Activated naive CD8-positive, alpha-beta T cell treated with anti-CD3 and anti-CD28 coated beads, Interleukin-2, amount 50 U/mL, for 24 hours (primary cell): ENCODE results near the gene PAX7.

ENCODE experiments used
- ATAC-seq: fragments of 150-1000 bp; cut with Tn5 transposase; one replicate; pipeline ENCODE4 v1.10.0; 2021
- DNase-seq: peaks from one replicate; pipeline ENCODE4 v3.0.0; 2021
- H3K27ac Mint-ChIP-seq: one replicate; pipeline ENCODE4 v1.8.0; 2021; ENCODE audit warnings: mild to moderate bottlenecking, mixed read lengths
- H3K27me3 Mint-ChIP-seq: one replicate; pipeline ENCODE4 v1.8.0; 2021; ENCODE audit warnings: mixed read lengths
- H3K36me3 Mint-ChIP-seq: one replicate; pipeline ENCODE4 v1.8.0; 2021; ENCODE audit warnings: low read depth, mixed read lengths
- H3K4me1 Mint-ChIP-seq: one replicate; pipeline ENCODE4 v1.8.0; 2021; ENCODE audit warnings: mixed read lengths
- H3K4me3 Mint-ChIP-seq: one replicate; pipeline ENCODE4 v1.8.0; 2021; ENCODE audit warnings: mild to moderate bottlenecking, moderate library complexity, mixed read lengths
- H3K9me3 Mint-ChIP-seq: one replicate; pipeline ENCODE4 v1.8.0; 2021; ENCODE audit warnings: mixed read lengths

PAX7 gene

DNA sequence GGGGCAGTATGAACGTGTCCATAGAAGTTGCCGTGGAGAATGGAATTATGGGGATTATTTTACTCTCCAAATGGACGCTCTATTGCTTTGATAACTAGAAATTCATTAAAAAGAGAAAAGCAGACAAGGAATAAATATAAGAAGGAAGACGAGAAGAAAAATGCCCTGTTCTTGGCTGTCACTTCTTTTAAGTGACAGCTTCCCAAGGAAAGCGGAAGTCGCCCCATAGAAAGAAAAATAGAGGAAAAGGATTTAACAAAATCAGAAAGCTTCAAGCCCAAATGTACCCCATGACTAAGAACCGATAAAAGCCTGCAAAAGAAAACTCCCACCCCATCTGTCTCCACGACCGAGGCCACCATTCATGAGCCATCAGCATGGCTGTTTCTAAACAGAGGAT, 143.1 kb downstream of the PAX7 start:
- Mint-ChIP-seq H3K9me3 (no peaks in the 10 kb centered on the region), H3K4me3 (no peak overlapping the region), H3K27me3 (peaks cover 40% of the 10 kb centered on the region), H3K36me3 (no peaks in the 10 kb centered on the region), H3K27ac (no peak overlapping the region), H3K4me1 (no peaks in the 10 kb centered on the region)
- ATAC-seq (no peak), DNase-seq (no peak)

DNA sequence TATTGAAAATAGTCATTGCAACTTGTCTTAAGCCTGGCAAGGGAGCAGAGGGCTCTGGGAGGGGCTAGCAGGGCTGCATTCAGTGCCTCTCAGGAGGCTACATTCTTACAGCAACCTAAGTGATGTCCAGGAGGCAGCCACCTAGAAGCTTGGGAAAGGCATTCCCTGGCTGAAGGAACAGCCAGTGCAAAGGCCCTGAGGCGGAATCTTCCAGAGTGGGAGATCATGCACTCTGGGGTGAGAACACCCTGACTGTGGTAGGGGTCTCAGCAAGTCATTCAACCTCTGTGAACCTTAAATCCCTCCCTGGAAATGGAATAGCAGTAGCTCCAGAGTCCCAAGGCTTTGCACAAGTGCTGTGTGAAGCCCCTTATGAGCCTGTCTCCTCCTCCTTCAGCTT, 144.7 kb downstream of the PAX7 start:
- Mint-ChIP-seq H3K27me3 (peaks cover 36% of the 10 kb centered on the region), H3K9me3 (no peaks in the 10 kb centered on the region), H3K4me3 (no peak overlapping the region), H3K36me3 (no peaks in the 10 kb centered on the region), H3K27ac (no peak overlapping the region), H3K4me1 (no peaks in the 10 kb centered on the region)
- DNase-seq (no peak), ATAC-seq (no peak)

DNA sequence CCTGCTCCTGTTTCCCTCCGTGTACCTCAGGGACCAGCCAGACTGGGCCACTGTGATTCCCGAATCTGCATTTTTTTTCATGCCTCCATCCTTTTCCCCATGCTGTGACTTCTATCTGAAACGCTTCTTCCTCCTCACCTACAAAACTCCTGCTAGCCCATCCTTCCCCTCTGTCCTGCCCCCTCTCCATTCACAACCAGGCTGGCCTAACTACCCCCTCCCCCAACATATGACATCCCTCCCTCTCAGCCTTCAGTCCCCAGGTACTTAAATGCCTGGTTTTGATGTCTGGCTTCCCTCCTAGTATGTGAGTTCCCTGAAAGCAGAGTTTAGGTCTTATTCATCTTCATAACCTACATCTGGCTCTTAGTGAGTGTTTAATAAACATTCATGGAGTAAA, 146.1 kb downstream of the PAX7 start:
- no peak overlapping the region for H3K4me3 Mint-ChIP-seq
- no peak overlapping the region for H3K27ac Mint-ChIP-seq
- no peaks in the 10 kb centered on the region for H3K4me1 Mint-ChIP-seq
- peaks cover 40% of the 10 kb centered on the region for H3K27me3 Mint-ChIP-seq
- H3K9me3 Mint-ChIP-seq, result no peaks in the 10 kb centered on the region
- no peaks in the 10 kb centered on the region for H3K36me3 Mint-ChIP-seq
- DNase-seq, result no peak
- no peak for ATAC-seq

DNA sequence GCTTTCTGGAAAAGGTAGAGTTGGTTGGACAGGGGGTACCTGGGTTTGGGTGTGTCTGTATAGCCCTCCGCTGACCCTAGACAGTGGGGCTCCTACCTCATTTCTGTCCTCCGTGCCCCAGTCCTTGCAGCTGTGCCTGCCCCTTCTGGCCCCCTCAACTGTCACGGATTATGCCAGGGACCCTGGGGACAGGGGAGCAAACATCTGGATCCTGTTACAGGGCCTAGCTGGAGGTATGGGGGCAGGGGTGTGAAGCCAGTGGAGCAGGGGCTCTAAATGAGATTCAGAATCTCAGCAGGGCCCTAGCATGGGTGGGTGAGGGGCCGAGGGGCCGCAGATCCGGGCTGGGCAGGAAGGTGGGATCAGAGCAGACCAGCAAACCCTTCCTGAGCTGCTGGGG, 147.8 kb downstream of the PAX7 start:
- Mint-ChIP-seq H3K4me3 (no peak overlapping the region), H3K27me3 (peaks cover 38% of the 10 kb centered on the region), H3K9me3 (no peaks in the 10 kb centered on the region), H3K27ac (no peak overlapping the region), H3K36me3 (no peaks in the 10 kb centered on the region), H3K4me1 (no peaks in the 10 kb centered on the region)
- no peak for ATAC-seq
- no peak for DNase-seq

DNA sequence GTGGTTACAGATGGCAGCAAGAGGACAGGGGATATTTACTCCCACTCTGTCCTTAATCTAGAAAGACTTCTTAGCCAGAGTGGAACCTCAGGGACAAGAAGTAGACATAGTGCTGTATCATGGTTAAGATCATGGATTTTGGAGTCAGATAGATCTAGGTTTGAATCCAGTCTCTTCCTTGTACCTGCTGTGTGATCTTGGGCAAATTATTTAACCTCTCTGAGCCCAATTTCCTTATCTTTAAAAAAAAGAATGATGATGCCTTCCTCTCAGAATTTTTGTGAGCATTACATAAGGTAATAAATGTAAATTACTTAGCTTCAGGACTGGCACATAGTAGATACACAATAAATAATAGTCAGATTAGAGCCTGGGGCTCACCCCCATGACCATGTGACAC, 150.4 kb downstream of the PAX7 start:
- Mint-ChIP-seq H3K9me3 (no peaks in the 10 kb centered on the region), H3K4me1 (no peaks in the 10 kb centered on the region), H3K4me3 (no peak overlapping the region), H3K27ac (no peak overlapping the region), H3K36me3 (no peaks in the 10 kb centered on the region), H3K27me3 (peaks cover 32% of the 10 kb centered on the region)
- ATAC-seq (no peak), DNase-seq (no peak)

DNA sequence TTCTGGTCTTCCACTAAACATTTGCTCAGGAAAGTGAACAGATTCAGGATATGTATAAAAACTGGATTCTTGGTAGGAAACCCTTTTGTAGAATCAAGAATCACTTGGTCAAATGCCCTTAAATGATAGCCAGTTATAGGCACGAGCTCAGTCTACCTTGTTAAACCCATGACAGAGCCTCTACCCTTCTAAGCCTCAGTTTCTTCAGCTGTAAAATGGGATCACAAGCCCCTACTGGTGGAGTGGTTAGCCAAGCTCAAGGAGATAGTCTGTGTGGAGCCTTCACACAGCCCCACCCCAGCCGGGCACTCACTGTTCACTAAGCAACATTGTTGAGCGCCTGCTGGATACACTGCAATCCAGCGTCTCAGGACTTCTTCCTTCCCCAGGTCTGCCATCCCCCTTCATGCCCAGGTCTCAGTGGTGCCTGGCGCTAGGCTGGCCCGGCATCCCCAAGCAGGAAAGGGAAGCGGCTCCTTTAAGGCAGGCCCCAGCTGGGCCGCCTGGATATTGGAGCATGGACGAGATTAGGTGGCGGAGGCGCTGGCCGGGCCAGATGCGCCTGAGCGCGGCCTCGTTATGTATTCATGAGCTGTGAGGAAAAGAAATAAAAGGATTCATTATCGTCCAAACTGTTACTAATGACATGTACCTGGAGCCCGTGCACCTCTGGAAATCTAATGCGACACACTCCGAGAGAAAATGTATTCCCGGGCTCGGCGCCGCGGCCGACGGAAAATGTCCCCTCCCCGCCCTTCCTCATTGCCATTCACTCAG, 153.2 kb downstream of the PAX7 start:
- ATAC-seq (no peak), DNase-seq (no peak)
- Mint-ChIP-seq H3K9me3 (no peaks in the 10 kb centered on the region), H3K4me3 (no peak overlapping the region), H3K36me3 (no peaks in the 10 kb centered on the region), H3K27me3 (peaks cover 33% of the 10 kb centered on the region), H3K27ac (no peak overlapping the region), H3K4me1 (no peaks in the 10 kb centered on the region)

DNA sequence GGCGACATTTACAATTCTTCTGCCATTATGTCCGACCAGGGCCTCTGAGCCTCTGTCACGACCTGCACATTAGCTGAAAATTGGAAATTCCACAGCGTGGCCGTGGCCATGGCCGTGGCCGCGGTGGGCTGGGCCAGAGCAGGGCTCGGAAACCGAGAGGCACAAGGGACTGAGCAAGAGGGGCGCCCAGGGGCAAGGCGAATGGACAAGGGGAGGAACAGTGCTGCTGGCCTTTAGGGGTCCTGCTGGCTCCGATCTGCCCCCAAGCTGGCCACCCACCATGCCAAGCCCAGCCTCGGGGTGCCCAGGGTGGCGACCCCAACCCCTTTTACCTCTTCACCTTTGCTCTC, 153.8 kb downstream of the PAX7 start:
- Mint-ChIP-seq H3K27me3 (peaks cover 31% of the 10 kb centered on the region), H3K4me1 (no peaks in the 10 kb centered on the region), H3K36me3 (no peaks in the 10 kb centered on the region), H3K4me3 (no peak overlapping the region), H3K9me3 (no peaks in the 10 kb centered on the region), H3K27ac (no peak overlapping the region)
- DNase-seq (no peak), ATAC-seq (no peak)

DNA sequence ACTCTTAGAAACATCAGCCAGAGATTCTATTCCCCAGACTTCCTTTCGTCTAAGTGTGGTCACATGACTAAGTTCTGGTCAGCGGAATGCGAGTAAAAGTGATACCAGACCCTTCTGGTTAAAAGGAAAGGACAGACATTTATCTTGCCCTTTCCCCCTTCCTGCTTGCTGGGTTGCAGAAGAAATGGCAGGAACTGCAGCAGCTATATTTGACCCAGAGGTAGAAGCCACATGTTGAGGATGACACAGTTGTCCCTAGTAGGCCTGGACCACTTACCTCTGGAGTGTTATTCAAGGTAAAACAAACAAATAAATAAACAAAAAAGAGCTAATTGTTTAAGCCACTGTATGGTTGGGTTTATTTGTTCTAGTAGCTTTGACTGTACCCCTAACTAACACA, 155.5 kb downstream of the PAX7 start:
- no peak for DNase-seq
- H3K36me3 Mint-ChIP-seq, result no peaks in the 10 kb centered on the region
- no peaks in the 10 kb centered on the region for H3K4me1 Mint-ChIP-seq
- no peak overlapping the region for H3K4me3 Mint-ChIP-seq
- peaks cover 32% of the 10 kb centered on the region for H3K27me3 Mint-ChIP-seq
- H3K27ac Mint-ChIP-seq, result no peak overlapping the region
- ATAC-seq, result no peak
- no peaks in the 10 kb centered on the region for H3K9me3 Mint-ChIP-seq

DNA sequence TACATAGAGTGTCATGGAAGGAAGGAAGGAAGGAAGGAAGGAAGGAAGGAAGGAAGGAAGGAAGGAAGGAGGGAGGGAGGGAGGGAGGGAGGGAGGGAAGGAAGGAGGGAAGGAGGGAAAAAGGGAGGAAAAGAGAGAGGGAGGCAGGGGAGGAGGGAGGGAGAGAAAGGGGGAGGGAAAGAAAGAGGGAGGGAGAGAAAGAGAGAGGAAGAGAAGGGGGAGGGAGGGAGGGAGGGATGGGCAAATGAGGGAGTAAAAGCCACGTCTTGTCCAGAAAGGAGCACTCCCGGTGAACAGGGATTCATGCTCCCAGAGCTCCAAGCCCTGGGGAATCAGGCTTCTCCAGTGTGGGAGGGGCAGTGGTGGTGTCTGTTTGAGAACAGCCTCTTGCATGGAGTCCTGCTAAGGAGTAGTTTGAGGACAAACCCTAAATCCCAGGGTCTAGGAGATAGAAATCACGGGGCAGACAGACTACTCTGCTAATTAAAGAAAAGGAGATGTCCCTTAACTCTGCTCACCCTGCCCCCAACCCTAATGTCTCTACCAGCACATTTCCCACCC, 157.3 kb downstream of the PAX7 start:
- Mint-ChIP-seq H3K4me3 (no peak overlapping the region), H3K27ac (no peak overlapping the region), H3K27me3 (peaks cover 32% of the 10 kb centered on the region), H3K4me1 (no peaks in the 10 kb centered on the region), H3K9me3 (peaks cover 4% of the 10 kb centered on the region), H3K36me3 (no peaks in the 10 kb centered on the region)
- ATAC-seq, result no peak
- no peak for DNase-seq

DNA sequence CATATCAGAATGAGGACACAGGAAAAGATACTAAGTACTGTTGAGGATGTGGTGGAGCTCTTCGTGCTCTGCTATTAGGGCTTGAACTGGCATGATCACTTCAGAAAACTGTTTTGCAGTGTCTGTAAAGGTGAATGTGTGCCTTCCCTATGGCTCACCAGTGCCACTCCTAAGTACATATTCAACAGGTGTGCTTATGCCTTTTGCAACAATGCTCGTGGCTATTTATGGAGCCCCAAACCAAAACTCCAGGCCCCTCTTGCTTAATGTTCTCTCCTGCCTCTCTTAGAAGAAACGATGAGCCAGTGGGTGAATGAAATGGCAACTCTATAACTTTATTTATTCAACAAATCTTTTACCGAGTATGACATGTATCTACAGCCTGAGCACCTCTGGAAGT, 158.6 kb downstream of the PAX7 start:
- peaks cover 32% of the 10 kb centered on the region for H3K27me3 Mint-ChIP-seq
- H3K4me1 Mint-ChIP-seq, result no peaks in the 10 kb centered on the region
- no peak overlapping the region for H3K27ac Mint-ChIP-seq
- DNase-seq (no peak), ATAC-seq (no peak)
- peaks cover 4% of the 10 kb centered on the region for H3K9me3 Mint-ChIP-seq
- H3K36me3 Mint-ChIP-seq, result no peaks in the 10 kb centered on the region
- H3K4me3 Mint-ChIP-seq, result no peak overlapping the region

DNA sequence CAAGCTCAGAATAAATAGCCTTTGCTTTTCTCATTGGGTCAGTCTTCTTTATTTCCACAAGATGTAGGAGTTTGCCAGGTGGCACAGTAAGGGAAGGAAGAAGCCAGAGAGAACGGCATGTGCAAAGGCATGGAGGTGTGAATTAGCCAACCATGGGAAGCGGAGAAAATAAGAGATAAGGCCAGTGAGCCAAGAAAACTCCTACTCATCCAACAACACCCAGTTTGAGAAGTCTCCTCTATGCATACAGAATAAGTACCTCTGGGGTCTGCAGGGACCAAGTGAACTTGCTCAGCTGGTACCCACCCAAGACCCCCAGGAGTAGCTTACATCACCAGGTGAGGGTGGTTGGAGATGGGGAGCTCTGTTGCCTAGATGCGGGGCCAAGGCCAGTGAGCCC, 162.1 kb downstream of the PAX7 start:
- DNase-seq, result no peak
- Mint-ChIP-seq H3K27me3 (peaks cover 20% of the 10 kb centered on the region), H3K9me3 (peaks cover 4% of the 10 kb centered on the region), H3K27ac (no peak overlapping the region), H3K36me3 (no peaks in the 10 kb centered on the region), H3K4me3 (no peak overlapping the region), H3K4me1 (no peaks in the 10 kb centered on the region)
- no peak for ATAC-seq

DNA sequence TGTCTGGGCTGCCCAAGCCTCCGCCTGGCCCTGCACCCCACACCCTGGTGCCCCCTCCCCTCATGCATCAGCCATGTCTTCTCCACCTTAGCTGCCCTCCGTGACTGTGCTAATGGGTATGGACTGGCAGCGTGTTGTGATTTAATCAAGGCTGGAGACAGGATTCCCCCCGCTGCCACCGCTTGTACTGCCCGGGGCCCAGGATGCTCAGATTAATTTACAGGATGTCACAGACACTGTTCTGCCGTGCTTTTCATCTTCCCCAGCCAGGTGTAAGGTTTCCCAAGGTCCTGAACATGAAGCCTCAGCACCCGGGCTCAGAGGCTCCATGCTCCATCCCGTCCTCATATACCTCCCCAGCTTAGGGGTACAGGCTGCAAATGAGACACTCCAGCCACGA, 162.5 kb downstream of the PAX7 start:
- no peak for DNase-seq
- no peak overlapping the region for H3K4me3 Mint-ChIP-seq
- H3K4me1 Mint-ChIP-seq, result no peaks in the 10 kb centered on the region
- peaks cover 20% of the 10 kb centered on the region for H3K27me3 Mint-ChIP-seq
- H3K36me3 Mint-ChIP-seq, result no peaks in the 10 kb centered on the region
- H3K27ac Mint-ChIP-seq, result no peak overlapping the region
- H3K9me3 Mint-ChIP-seq, result peaks cover 4% of the 10 kb centered on the region
- no peak for ATAC-seq

DNA sequence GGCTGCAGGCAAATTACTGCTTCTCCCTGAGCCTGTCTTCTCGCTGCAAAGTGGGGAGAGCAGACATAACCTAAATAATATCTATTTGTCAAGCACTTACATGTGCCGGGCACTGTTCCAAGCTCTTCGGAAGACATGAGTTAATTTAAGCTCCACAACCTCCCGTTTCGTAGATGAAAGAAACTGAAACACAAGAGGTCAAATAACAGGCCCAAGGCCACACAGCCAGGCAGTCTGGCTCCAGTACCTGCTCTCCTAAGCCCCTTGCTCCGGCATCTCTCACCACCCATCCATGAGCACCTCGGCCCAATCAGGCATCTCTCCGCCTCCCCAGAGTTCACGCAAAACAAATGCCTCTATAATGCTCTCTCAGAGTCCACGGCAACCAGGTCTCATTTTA, 163.4 kb downstream of the PAX7 start:
- H3K27ac Mint-ChIP-seq, result no peak overlapping the region
- no peaks in the 10 kb centered on the region for H3K4me1 Mint-ChIP-seq
- ATAC-seq (no peak), DNase-seq (no peak)
- peaks cover 18% of the 10 kb centered on the region for H3K27me3 Mint-ChIP-seq
- H3K4me3 Mint-ChIP-seq, result no peak overlapping the region
- no peaks in the 10 kb centered on the region for H3K36me3 Mint-ChIP-seq
- peaks cover 4% of the 10 kb centered on the region for H3K9me3 Mint-ChIP-seq

DNA sequence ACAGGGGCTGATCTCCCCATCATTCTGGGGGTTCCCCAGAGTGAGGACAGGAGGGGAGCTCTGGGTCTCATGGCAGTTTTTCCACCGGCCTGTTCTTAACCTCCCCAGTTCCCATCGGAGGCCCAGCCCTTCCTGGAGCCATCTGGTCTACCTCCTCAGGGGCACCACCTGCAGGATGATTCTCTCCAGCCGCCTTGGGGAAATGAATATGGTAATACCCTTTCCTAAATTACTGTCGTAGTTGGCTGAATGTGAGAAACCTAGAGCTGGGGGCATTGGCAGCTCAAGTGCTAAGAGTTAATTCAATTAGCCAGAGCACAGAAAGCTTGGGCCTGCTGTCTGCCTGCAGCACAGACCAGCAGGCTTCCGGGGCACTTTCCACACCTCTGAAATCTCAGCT, 163.9 kb downstream of the PAX7 start:
- Mint-ChIP-seq H3K4me1 (no peaks in the 10 kb centered on the region), H3K9me3 (peaks cover 4% of the 10 kb centered on the region), H3K4me3 (no peak overlapping the region), H3K27ac (no peak overlapping the region), H3K27me3 (peaks cover 18% of the 10 kb centered on the region), H3K36me3 (no peaks in the 10 kb centered on the region)
- ATAC-seq, result no peak
- no peak for DNase-seq

DNA sequence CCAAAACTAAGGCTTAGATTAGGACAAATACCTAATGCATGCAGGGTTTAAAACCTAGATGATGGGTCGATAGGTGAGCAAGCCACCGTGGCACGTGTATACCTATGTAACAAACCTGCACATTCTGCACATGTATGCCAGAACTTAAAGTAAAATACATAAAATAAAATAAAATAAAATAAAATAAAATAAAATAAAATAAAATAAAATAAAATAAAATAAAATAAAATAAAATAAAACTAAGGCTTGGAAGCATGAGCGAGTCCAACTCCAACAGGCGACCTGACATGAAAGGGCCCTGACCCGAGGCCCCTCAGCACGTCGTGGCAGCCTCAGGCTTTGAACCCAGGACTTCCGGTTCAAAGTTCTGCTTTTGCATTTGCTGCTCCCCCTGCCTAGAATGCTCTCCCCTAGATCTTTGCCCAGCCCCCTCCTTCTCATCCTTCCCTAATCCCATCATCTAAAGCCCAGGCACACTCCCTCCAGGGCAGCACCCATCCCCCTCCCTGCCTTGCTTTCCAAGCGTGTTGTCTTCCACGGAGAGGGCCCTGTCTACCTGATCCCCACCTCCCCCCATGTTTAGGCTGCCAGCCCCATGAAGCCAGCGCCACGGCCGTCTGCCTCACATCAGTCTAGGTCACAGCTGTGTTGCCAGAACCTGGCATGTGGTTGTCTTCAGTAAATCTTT, 164.5 kb downstream of the PAX7 start:
- H3K4me3 Mint-ChIP-seq, result no peak overlapping the region
- H3K9me3 Mint-ChIP-seq, result peaks cover 4% of the 10 kb centered on the region
- no peak overlapping the region for H3K27ac Mint-ChIP-seq
- no peak for ATAC-seq
- H3K4me1 Mint-ChIP-seq, result no peaks in the 10 kb centered on the region
- peaks cover 16% of the 10 kb centered on the region for H3K27me3 Mint-ChIP-seq
- H3K36me3 Mint-ChIP-seq, result no peaks in the 10 kb centered on the region
- no peak for DNase-seq
